Lower lobe of right lung (tissue), 2 donors: ENCODE data around the gene EEF1AKMT1. TPM values are rescaled to one million over a fixed set of nuclear protein-coding genes. Genes with fewer than 3 reads are reported as not detected.

Experiments
- ATAC-seq, 2 donors: fragments of 200-7000 bp; cut with Tn5 transposase; one replicate each; pipeline ENCODE4 v1.9.1; 2020 to 2022; ENCODE audit warnings: mild to moderate bottlenecking in 2 of 2, moderate library complexity in 2 of 2
- DNase-seq: peaks from one replicate; pipeline ENCODE4 v3.0.0-alpha.2; 2020
- H3K27ac ChIP-seq: fragments of 200-600 bp; one replicate; pipeline ENCODE4 v1.8.0; 2022
- H3K27me3 ChIP-seq: fragments of 200-600 bp; one replicate; pipeline ENCODE4 v1.8.0; 2022; ENCODE audit warnings: low read depth
- H3K36me3 ChIP-seq: fragments of 200-600 bp; one replicate; pipeline ENCODE4 v1.8.0; 2022; ENCODE audit warnings: mild to moderate bottlenecking
- H3K4me1 ChIP-seq: fragments of 200-600 bp; one replicate; pipeline ENCODE4 v1.8.0; 2022
- H3K4me3 ChIP-seq: fragments of 200-600 bp; one replicate; pipeline ENCODE4 v1.8.0; 2022; ENCODE audit warnings: mild to moderate bottlenecking
- H3K9me3 ChIP-seq: fragments of 200-600 bp; one replicate; pipeline ENCODE4 v1.8.0; 2022
- intact Hi-C: fragments of 100-400 bp; cut with DNase I; formaldehyde crosslinking; loops from one replicate; pipeline ENCODE4 v1.11.0; 2022
- total RNA-seq: library from RNA; stranded (reverse); fragmentation: NEBNext Ultra II Directional; extraction: Animal tissue kit (Norgen Biotek cat#: 25700); gene quantifications from one replicate; pipeline ENCODE4 v1.2.1, GENCODE V29; 2021
- TF ChIP-seq, protein P1 (sequence below): fragments of 200-600 bp; IDR thresholded peaks from one replicate; pipeline ENCODE4 v1.8.0; 2022; ENCODE audit warnings: antibody characterized with exemption, mild to moderate bottlenecking
- donor health status: DM: no; HTN: yes; CAD: no; lungs with severe emphysema.

EEF1AKMT1 gene
- total RNA-seq, 1 donor from 2014 or later, result 8.7 TPM

DNA sequence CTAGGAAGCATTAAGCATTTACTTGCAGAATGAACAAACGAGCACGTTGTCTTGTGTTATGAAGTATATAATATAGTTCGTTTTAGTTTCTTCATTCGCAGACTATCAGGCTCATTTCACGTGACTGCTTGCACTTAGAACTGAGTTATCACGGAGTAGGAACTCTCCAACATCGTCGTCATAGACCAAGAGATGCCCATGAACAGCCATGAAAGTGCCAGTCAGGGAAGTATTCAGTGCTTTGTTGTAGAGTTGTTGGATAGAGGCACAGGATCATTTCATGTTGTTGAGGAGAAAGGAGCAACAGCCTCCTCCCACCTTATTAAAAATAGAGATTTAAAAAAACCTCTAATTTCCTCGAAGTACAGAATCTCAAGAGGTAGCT is 71.2 kb downstream of the EEF1AKMT1 start:
- no peaks in the 10 kb centered on the region for H3K36me3 ChIP-seq
- peak in 1 of 2 donors; percentile 19 for ATAC-seq
- TF ChIP-seq, protein P1, sequence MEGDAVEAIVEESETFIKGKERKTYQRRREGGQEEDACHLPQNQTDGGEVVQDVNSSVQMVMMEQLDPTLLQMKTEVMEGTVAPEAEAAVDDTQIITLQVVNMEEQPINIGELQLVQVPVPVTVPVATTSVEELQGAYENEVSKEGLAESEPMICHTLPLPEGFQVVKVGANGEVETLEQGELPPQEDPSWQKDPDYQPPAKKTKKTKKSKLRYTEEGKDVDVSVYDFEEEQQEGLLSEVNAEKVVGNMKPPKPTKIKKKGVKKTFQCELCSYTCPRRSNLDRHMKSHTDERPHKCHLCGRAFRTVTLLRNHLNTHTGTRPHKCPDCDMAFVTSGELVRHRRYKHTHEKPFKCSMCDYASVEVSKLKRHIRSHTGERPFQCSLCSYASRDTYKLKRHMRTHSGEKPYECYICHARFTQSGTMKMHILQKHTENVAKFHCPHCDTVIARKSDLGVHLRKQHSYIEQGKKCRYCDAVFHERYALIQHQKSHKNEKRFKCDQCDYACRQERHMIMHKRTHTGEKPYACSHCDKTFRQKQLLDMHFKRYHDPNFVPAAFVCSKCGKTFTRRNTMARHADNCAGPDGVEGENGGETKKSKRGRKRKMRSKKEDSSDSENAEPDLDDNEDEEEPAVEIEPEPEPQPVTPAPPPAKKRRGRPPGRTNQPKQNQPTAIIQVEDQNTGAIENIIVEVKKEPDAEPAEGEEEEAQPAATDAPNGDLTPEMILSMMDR, result no peak
- no peaks in the 10 kb centered on the region for H3K9me3 ChIP-seq
- peak overlapping the region; percentile 49 for H3K27ac ChIP-seq
- peak overlapping the region; percentile 73 for H3K4me3 ChIP-seq
- peaks cover 15% of the 10 kb centered on the region for H3K4me1 ChIP-seq
- peaks cover 7% of the 10 kb centered on the region for H3K27me3 ChIP-seq
- DNase-seq, result no peak
- intact Hi-C loops, result no loop called here

DNA sequence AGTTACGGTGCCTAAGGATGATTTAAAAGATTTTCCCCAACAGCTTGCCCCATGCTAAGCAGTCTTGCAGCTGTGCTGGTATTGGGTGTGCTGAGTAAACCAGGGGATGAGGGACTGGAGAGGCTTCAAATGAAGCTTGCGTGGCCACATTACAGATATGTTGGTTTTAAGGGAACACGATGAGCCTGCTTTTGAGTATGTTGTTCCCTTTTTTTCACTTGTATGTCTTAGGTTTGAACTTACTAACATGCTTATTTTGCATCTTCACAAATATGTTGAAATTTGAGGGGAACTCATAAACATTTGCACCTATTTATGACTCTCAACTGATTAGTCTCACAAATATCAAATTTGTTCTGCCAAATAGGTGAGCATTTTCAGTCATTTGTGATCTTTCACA is 72.3 kb downstream of the EEF1AKMT1 start:
- DNase-seq, result no peak
- Histone ChIP-seq H3K27me3 (peaks cover 7% of the 10 kb centered on the region), H3K36me3 (no peaks in the 10 kb centered on the region), H3K27ac (no peak overlapping the region), H3K9me3 (no peaks in the 10 kb centered on the region), H3K4me1 (peaks cover 15% of the 10 kb centered on the region), H3K4me3 (no peak overlapping the region)
- no peak for ATAC-seq
- TF ChIP-seq, protein P1, result no peak
- intact Hi-C loops, result no loop called here

DNA sequence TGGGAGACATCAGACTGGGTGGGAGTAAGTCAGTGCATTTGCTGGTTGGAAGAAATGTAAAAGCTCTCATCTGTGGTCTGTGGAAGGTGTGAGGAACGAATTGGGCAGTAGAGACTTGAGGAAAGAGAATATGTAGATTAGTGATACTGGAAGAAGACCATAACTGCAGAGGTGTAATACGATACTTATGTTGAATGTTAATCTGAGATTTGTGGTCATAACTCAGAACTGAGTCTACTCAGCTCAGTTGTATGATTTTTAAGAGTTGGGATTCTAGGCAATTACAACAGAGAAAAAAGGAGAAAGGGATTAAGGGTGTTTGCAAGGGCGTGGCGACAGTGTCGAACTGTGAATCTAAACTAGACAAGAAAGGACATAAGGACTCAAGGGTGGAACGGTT is 73.5 kb downstream of the EEF1AKMT1 start:
- H3K4me3 ChIP-seq, result no peak overlapping the region
- intact Hi-C loops, result no loop called here
- no peaks in the 10 kb centered on the region for H3K36me3 ChIP-seq
- DNase-seq (no peak), ATAC-seq (no peak)
- TF ChIP-seq, protein P1, result no peak
- H3K9me3 ChIP-seq, result no peaks in the 10 kb centered on the region
- no peak overlapping the region for H3K27ac ChIP-seq
- H3K27me3 ChIP-seq, result peaks cover 7% of the 10 kb centered on the region
- peaks cover 15% of the 10 kb centered on the region for H3K4me1 ChIP-seq

DNA sequence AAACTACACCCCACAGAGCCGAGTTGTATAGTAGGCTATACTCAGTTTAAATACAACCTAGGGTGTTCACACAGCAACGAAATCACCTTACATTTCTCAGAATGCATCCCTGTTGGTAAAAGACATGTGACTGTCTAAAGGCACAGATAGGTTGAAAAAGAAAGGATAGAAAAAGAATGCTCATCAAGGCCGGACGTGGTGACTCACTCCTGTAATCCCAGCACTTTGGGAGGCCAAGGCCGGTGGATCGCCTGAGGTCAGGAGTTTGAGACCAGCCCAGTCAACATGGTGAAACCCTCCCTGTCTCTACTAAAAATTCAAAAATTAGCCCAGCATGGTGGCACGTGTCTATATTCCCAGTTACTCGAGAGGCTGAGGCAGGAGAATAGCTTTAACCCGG is 74.0 kb downstream of the EEF1AKMT1 start:
- Histone ChIP-seq H3K36me3 (no peaks in the 10 kb centered on the region), H3K27ac (no peak overlapping the region), H3K4me3 (no peak overlapping the region), H3K9me3 (no peaks in the 10 kb centered on the region), H3K27me3 (peaks cover 7% of the 10 kb centered on the region), H3K4me1 (peaks cover 15% of the 10 kb centered on the region)
- no peak for ATAC-seq
- TF ChIP-seq, protein P1, result no peak
- intact Hi-C loops, result no loop called here
- DNase-seq, result no peak

DNA sequence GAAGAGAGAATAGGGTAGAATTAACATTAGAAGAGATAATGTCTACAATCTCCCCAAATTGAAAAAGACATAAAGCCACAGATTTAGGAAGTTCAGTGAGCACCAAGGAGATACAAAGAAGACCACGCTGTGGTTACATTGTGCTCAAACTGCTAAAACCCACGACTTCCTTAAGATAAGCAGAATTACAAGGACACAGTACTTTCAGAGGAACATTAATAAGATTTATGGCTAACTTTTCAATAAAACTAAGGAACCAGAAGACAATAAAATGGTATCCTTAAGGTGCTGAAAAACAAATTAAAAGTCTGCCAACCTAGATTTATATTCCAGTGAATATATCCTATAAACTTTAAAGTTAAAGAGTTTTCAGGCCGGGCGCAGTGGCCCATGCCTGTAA is 77.7 kb downstream of the EEF1AKMT1 start:
- TF ChIP-seq, protein P1, result no peak
- H3K4me3 ChIP-seq, result no peak overlapping the region
- no peak for DNase-seq
- no peaks in the 10 kb centered on the region for H3K27me3 ChIP-seq
- intact Hi-C loops, result no loop called here
- H3K9me3 ChIP-seq, result no peaks in the 10 kb centered on the region
- no peaks in the 10 kb centered on the region for H3K4me1 ChIP-seq
- H3K27ac ChIP-seq, result no peak overlapping the region
- ATAC-seq, result no peak
- peaks cover 4% of the 10 kb centered on the region for H3K36me3 ChIP-seq

DNA sequence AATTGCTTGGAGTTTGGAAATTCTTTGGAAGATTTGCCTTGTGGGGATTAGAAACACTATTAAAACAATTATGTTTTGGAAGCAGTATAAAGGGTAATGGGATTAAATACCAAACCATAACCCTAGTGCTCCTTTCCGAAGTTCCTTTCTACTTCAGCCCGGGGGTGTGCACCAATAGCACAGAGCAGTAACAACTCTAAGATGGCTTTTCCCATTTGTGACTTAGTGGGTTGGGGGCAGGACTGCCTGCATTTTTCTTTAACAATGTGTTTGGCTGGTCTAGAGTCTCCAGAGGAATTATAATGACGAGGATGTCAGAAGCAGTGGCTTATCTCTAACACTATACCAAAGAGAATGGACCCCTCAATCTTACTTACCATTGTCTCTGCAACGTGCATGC is 82.1 kb downstream of the EEF1AKMT1 start:
- intact Hi-C loops, result no loop called here
- no peaks in the 10 kb centered on the region for H3K27me3 ChIP-seq
- no peaks in the 10 kb centered on the region for H3K4me1 ChIP-seq
- H3K27ac ChIP-seq, result no peak overlapping the region
- no peaks in the 10 kb centered on the region for H3K9me3 ChIP-seq
- H3K4me3 ChIP-seq, result no peak overlapping the region
- TF ChIP-seq, protein P1, result no peak
- DNase-seq (no peak), ATAC-seq (no peak)
- H3K36me3 ChIP-seq, result peaks cover 15% of the 10 kb centered on the region
